HepG2 (cell line): Measurements from ENCODE around the gene CDC42EP3. TPM values are rescaled to one million over a fixed set of nuclear protein-coding genes. Genes with fewer than 3 reads are reported as not detected.

Experiments used
- ATAC-seq: fragments of 200-7000 bp; cut with Tn5 transposase; 3 replicates; pipeline ENCODE4 v1.9.1; 2020; ENCODE audit warnings: mild to moderate bottlenecking, moderate library complexity
- BruUV-seq: library from RNA; stranded (reverse); fragments of 400-500 nt; replicated peaks from 2 replicates; lab custom pipeline; 2021; lab: Mats Ljungman, UMichigan
- CTCF ChIA-PET: fragments of 300-600 bp; formaldehyde crosslinking; extraction: SDS; loops from one replicate; lab custom pipeline; 2021; ENCODE audit warnings: low total read pairs, inconsistent platforms, low intra/inter-chr PET ratio; lab: Yijun Ruan, JAX
- POLR2A ChIA-PET: fragments of 350-600 bp; sonication (Branson Sonifier 250); formaldehyde crosslinking; loops from one replicate; lab custom pipeline; 2020; ENCODE audit warnings: antibody characterized with exemption, inconsistent platforms; lab: Yijun Ruan, JAX
- DNase-seq: peaks from one replicate; pipeline ENCODE4 v3.0.0-alpha.2; 2015; ENCODE audit warnings: low spot score
- FAIRE-seq: peaks from 3 replicates; lab custom pipeline; 2011; peaks lifted over from hg19 to GRCh38; lab: Jason Lieb, UNC
- H2AFZ ChIP-seq: one replicate; pipeline ENCODE4 v1.6.1; 2011; ENCODE audit warnings: low read length, inconsistent platforms
- H3K27ac ChIP-seq: fragments of 300-600 bp; 3 replicates; pipeline ENCODE4 v1.8.0; 2011; ENCODE audit warnings: mixed run types, mild to moderate bottlenecking, mixed read lengths, low read length, inconsistent platforms; ENCODE audit not compliant: insufficient read depth; ENCODE audit errors: extremely low read length
- H3K27me3 ChIP-seq, 2 experiments: fragments of 200-600 bp in 1 of 2; 2 replicates in 1 of 2; 3 replicates in 1 of 2; pipeline versions ENCODE4 v1.6.0 to v1.8.0; 2011; ENCODE audit warnings: low read length in 2 of 2, mild to moderate bottlenecking in 2 of 2, moderate library complexity in 2 of 2, inconsistent platforms in 1 of 2; ENCODE audit not compliant: insufficient read depth in 2 of 2, control insufficient read depth in 1 of 2
- H3K36me3 ChIP-seq, 2 experiments: fragments of 200-600 bp in 1 of 2; replicated peaks in 1 of 2; 2 replicates in 1 of 2; 3 replicates in 1 of 2; pipeline versions ENCODE4 v1.5.1 to v1.8.0; 2011; ENCODE audit warnings: low read length in 2 of 2, inconsistent platforms in 1 of 2; ENCODE audit not compliant: insufficient read depth in 2 of 2, control insufficient read depth in 1 of 2
- H3K4me1 ChIP-seq: 2 replicates; pipeline ENCODE4 v1.5.1; 2012; ENCODE audit warnings: low read length, inconsistent platforms; ENCODE audit not compliant: insufficient read depth
- H3K4me2 ChIP-seq: 2 replicates; pipeline ENCODE4 v1.6.0; 2011; ENCODE audit warnings: low read depth, low read length, inconsistent platforms
- H3K4me3 ChIP-seq, 3 experiments: fragments of 200-600 bp in 1 of 3; sonication (generic), shearing (Covaris generic) in 1 of 3; replicated peaks in 1 of 3; 2 replicates each; pipeline ENCODE4 v1.5.1; 2011 to 2016; ENCODE audit warnings: low read length in 3 of 3, inconsistent platforms in 2 of 3, low read depth in 2 of 3, mild to moderate bottlenecking in 2 of 3, control low read depth in 1 of 3, mixed read lengths in 1 of 3; ENCODE audit not compliant: insufficient read depth in 1 of 3
- H3K79me2 ChIP-seq: one replicate; pipeline ENCODE4 v1.6.1; 2011; ENCODE audit warnings: low read length, inconsistent platforms; ENCODE audit not compliant: insufficient read depth
- H3K9ac ChIP-seq: 2 replicates; pipeline ENCODE4 v1.6.0; 2011; ENCODE audit warnings: mild to moderate bottlenecking, low read depth, low read length, inconsistent platforms; ENCODE audit not compliant: insufficient read depth
- H3K9me3 ChIP-seq: 2 replicates; pipeline ENCODE4 v1.5.1; 2012; ENCODE audit warnings: mild to moderate bottlenecking, low read length
- H4K20me1 ChIP-seq: 2 replicates; pipeline ENCODE4 v1.6.0; 2011; ENCODE audit warnings: inconsistent platforms, mild to moderate bottlenecking, low read length, moderate library complexity; ENCODE audit not compliant: insufficient read depth
- PAWR ChIP-seq: sonication (generic); formaldehyde crosslinking; IDR thresholded peaks from 2 replicates; pipeline ENCODE4 v1.4.0; 2020; ENCODE audit warnings: missing genetic modification reagents, mild to moderate bottlenecking, borderline replicate concordance
- SMARCE1 ChIP-seq: fragments of 450-650 bp; IDR thresholded peaks from 2 replicates; pipeline ENCODE4 v1.6.1; 2017; ENCODE audit warnings: borderline replicate concordance
- ZFP1 ChIP-seq: IDR thresholded peaks from 2 replicates; pipeline ENCODE4 v1.6.1; 2016
- ZFP37 ChIP-seq: sonication (generic); formaldehyde crosslinking; IDR thresholded peaks from 2 replicates; pipeline ENCODE4 v1.4.0; 2020; ENCODE audit warnings: missing genetic modification reagents, borderline replicate concordance
- ZNF33B ChIP-seq: sonication (generic); formaldehyde crosslinking; IDR thresholded peaks from 2 replicates; pipeline ENCODE4 v1.5.1; 2020; ENCODE audit warnings: mild to moderate bottlenecking, missing genetic modification reagents
- ZNF382 ChIP-seq: sonication (generic); formaldehyde crosslinking; IDR thresholded peaks from 2 replicates; pipeline ENCODE4 v1.5.0; 2020; ENCODE audit warnings: missing genetic modification reagents, mild to moderate bottlenecking, borderline replicate concordance
- ZNF446 ChIP-seq: sonication (generic); formaldehyde crosslinking; IDR thresholded peaks from 2 replicates; pipeline ENCODE4 v1.5.0; 2020; ENCODE audit warnings: mild to moderate bottlenecking, missing genetic modification reagents
- ZNF577 ChIP-seq: sonication (generic); formaldehyde crosslinking; IDR thresholded peaks from 2 replicates; pipeline ENCODE4 v1.4.0; 2020; ENCODE audit warnings: mild to moderate bottlenecking, low read depth, missing genetic modification reagents, borderline replicate concordance
- ZNF678 ChIP-seq: sonication (generic); formaldehyde crosslinking; IDR thresholded peaks from 2 replicates; pipeline ENCODE4 v1.4.0; 2020; ENCODE audit warnings: mild to moderate bottlenecking, missing genetic modification reagents
- ZNF850 ChIP-seq: sonication (generic); formaldehyde crosslinking; conservative IDR thresholded peaks from 2 replicates; pipeline ENCODE4 v1.9.0; 2021; ENCODE audit warnings: mild to moderate bottlenecking, missing genetic modification reagents
- WGBS: methylation state at CpG from one replicate; pipeline ENCODE4 v1.1.6; 2017; ENCODE audit warnings: low lambda C conversion rate; 5-methylcytosine and 5-hydroxymethylcytosine counted together
- in situ Hi-C: cut with HindIII; loops from 2 replicates; pipeline ENCODE4 v1.10.0; 2017; ENCODE audit warnings: low pct_unique_long_range_greater_than_20kb; ENCODE audit not compliant: extremely low pct_ligation_motif_present
- intact Hi-C: fragments of 100-400 bp; cut with micrococcal nuclease; formaldehyde crosslinking; loops from one replicate; pipeline ENCODE4 v1.10.0; 2022; ENCODE audit not compliant: unreplicated experiment
- polyA plus RNA-seq, 8 experiments: library from polyadenylated mRNA; depleted of rRNA in 3 of 8; stranded (reverse) in 7 of 8; unstranded in 1 of 8; fragments of >200 nt; fragmentation: Illumina TruSeq in 4 of 8; extraction: Trizol in 4 of 8; gene quantifications; 2 replicates each; pipeline versions ENCODE4 v1.2.1 to v1.2.3, GENCODE V29; 2011 to 2016; ENCODE audit warnings: low read depth in 4 of 8, missing spikeins in 1 of 8, mixed read lengths in 1 of 8; ENCODE audit not compliant: insufficient read depth in 1 of 8
- total RNA-seq, 5 experiments: library from RNA; depleted of rRNA; stranded (reverse); fragments of >200 nt; fragmentation: Illumina TruSeq; extraction: Trizol; gene quantifications; 2 replicates each; pipeline ENCODE4 v1.2.3, GENCODE V29; 2016; ENCODE audit warnings: low read depth in 1 of 5
- TF ChIP-seq, protein P1 (sequence below): sonication (generic); formaldehyde crosslinking; IDR thresholded peaks from 2 replicates; pipeline ENCODE4 v1.4.0; 2020; ENCODE audit warnings: missing genetic modification reagents
- TF ChIP-seq, protein P2 (sequence below): sonication (generic); formaldehyde crosslinking; IDR thresholded peaks from 2 replicates; pipeline ENCODE4 v1.9.0; 2021; ENCODE audit warnings: missing genetic modification reagents, borderline replicate concordance
- TF ChIP-seq, protein P3 (sequence below): sonication (generic); formaldehyde crosslinking; IDR thresholded peaks from 2 replicates; pipeline ENCODE4 v1.4.0; 2020; ENCODE audit warnings: missing genetic modification reagents, borderline replicate concordance

CDC42EP3 gene
- total and polyA plus RNA-seq, 2 of the 13 experiments (the other 11 are each of a cell fraction or from before 2014, with no cell fraction given), result 0.01 TPM; not detected in 1

DNA sequence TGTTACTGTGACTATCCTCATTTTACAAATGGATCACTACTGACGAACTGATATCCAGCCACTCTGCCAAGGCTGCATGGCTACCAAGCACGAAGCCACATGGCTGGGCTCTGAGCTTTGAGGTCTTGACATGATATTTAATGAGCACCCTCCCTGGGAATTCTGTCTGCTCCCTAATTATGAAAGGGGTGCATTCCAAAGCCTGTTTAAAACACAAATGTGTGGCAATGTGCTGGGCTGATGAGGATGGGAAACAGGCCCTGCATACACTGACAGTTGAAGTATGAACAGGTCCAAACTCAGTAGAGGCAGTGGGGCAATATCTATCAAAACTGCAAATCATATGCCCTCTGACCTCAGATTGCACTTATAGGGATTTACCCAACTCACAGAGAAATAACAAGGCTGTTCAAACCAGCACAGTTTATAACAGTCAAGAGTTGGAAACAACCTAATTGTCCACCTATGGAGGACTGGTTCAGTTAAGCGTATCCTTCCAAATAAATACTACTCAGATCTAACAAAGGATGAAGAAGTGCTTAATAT is 20.8 kb downstream of the CDC42EP3 start:
- no peak overlapping the region for H3K27ac ChIP-seq
- no peaks in the 10 kb centered on the region for H3K9me3 ChIP-seq
- intact Hi-C loops, result no loop called here
- H2AFZ ChIP-seq, result no peak overlapping the region
- H3K4me3 ChIP-seq, result no peak overlapping the region
- DNase-seq, result no peak
- H3K79me2 ChIP-seq, result no peaks in the 10 kb centered on the region
- ChIA-PET CTCF (no interaction called here), POLR2A (no interaction called here)
- 20% methylated on average over 2 of the region's 3 CpGs for WGBS
- TF ChIP-seq, protein P1, sequence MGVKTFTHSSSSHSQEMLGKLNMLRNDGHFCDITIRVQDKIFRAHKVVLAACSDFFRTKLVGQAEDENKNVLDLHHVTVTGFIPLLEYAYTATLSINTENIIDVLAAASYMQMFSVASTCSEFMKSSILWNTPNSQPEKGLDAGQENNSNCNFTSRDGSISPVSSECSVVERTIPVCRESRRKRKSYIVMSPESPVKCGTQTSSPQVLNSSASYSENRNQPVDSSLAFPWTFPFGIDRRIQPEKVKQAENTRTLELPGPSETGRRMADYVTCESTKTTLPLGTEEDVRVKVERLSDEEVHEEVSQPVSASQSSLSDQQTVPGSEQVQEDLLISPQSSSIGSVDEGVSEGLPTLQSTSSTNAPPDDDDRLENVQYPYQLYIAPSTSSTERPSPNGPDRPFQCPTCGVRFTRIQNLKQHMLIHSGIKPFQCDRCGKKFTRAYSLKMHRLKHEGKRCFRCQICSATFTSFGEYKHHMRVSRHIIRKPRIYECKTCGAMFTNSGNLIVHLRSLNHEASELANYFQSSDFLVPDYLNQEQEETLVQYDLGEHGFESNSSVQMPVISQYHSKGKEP, result no peak
- TF ChIP-seq ZNF850 (CRISPR knock-in tag) (no peak), ZNF382 (CRISPR knock-in tag) (no peak), ZNF33B (no peak), ZNF446 (CRISPR knock-in tag) (no peak), SMARCE1 (no peak), ZFP1 (no peak), PAWR (no peak), ZNF678 (CRISPR knock-in tag) (no peak), ZFP37 (CRISPR knock-in tag) (no peak), ZNF577 (CRISPR knock-in tag) (no peak)
- TF ChIP-seq, protein P2, sequence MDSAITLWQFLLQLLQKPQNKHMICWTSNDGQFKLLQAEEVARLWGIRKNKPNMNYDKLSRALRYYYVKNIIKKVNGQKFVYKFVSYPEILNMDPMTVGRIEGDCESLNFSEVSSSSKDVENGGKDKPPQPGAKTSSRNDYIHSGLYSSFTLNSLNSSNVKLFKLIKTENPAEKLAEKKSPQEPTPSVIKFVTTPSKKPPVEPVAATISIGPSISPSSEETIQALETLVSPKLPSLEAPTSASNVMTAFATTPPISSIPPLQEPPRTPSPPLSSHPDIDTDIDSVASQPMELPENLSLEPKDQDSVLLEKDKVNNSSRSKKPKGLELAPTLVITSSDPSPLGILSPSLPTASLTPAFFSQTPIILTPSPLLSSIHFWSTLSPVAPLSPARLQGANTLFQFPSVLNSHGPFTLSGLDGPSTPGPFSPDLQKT (CRISPR knock-in tag), result no peak
- TF ChIP-seq, protein P3, sequence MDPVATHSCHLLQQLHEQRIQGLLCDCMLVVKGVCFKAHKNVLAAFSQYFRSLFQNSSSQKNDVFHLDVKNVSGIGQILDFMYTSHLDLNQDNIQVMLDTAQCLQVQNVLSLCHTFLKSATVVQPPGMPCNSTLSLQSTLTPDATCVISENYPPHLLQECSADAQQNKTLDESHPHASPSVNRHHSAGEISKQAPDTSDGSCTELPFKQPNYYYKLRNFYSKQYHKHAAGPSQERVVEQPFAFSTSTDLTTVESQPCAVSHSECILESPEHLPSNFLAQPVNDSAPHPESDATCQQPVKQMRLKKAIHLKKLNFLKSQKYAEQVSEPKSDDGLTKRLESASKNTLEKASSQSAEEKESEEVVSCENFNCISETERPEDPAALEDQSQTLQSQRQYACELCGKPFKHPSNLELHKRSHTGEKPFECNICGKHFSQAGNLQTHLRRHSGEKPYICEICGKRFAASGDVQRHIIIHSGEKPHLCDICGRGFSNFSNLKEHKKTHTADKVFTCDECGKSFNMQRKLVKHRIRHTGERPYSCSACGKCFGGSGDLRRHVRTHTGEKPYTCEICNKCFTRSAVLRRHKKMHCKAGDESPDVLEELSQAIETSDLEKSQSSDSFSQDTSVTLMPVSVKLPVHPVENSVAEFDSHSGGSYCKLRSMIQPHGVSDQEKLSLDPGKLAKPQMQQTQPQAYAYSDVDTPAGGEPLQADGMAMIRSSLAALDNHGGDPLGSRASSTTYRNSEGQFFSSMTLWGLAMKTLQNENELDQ (CRISPR knock-in tag), result no peak
- no peaks in the 10 kb centered on the region for H3K36me3 ChIP-seq
- FAIRE-seq, result no peak
- no TSS peak for BruUV-seq
- peaks cover 2 to 30% of the 10 kb centered on the region in 2 experiments; a peak in 4 of 5 replicates for H3K27me3 ChIP-seq
- in situ Hi-C loops, result no loop called here
- H3K4me1 ChIP-seq, result no peaks in the 10 kb centered on the region
- ATAC-seq, result no peak
- H3K4me2 ChIP-seq, result no peak overlapping the region
- no peaks in the 10 kb centered on the region for H4K20me1 ChIP-seq
- H3K9ac ChIP-seq, result no peak overlapping the region
